ENCODE results near the gene CEMIP.
"Not testable (repeated sequence)": the region's sequence is repeated elsewhere in the genome, so short reads cannot be mapped to it uniquely, and the experiment has no call there.

The CEMIP gene

DNA sequence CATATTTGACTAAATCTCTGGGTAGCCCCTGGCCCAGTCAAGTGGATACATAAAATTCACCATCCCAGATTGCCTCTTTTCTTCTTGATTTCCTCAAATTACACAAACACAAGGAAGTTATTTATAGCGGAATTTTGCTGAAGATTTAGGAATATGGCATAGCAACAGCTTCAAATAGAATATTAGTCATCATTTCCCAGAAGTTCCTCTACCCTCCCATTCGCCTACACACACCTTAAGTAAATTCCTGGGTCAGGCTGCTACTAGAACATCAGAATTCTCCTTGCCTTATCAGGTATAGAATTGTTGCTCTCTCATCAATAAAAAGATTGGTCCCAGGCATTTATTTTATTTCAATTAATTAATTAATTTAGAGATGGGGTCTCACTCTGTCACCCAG lies 178.8 kb downstream of the CEMIP start:
- no peak overlapping the region for H3K27ac ChIP-seq
- TF ChIP-seq ZFX (IDR thresholded peaks at IDR 0.05; ENCODE audit: borderline replicate concordance) = no peak
- TF ChIP-seq, protein P1, sequence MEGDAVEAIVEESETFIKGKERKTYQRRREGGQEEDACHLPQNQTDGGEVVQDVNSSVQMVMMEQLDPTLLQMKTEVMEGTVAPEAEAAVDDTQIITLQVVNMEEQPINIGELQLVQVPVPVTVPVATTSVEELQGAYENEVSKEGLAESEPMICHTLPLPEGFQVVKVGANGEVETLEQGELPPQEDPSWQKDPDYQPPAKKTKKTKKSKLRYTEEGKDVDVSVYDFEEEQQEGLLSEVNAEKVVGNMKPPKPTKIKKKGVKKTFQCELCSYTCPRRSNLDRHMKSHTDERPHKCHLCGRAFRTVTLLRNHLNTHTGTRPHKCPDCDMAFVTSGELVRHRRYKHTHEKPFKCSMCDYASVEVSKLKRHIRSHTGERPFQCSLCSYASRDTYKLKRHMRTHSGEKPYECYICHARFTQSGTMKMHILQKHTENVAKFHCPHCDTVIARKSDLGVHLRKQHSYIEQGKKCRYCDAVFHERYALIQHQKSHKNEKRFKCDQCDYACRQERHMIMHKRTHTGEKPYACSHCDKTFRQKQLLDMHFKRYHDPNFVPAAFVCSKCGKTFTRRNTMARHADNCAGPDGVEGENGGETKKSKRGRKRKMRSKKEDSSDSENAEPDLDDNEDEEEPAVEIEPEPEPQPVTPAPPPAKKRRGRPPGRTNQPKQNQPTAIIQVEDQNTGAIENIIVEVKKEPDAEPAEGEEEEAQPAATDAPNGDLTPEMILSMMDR (IDR thresholded peaks at IDR 0.05) = no peak

DNA sequence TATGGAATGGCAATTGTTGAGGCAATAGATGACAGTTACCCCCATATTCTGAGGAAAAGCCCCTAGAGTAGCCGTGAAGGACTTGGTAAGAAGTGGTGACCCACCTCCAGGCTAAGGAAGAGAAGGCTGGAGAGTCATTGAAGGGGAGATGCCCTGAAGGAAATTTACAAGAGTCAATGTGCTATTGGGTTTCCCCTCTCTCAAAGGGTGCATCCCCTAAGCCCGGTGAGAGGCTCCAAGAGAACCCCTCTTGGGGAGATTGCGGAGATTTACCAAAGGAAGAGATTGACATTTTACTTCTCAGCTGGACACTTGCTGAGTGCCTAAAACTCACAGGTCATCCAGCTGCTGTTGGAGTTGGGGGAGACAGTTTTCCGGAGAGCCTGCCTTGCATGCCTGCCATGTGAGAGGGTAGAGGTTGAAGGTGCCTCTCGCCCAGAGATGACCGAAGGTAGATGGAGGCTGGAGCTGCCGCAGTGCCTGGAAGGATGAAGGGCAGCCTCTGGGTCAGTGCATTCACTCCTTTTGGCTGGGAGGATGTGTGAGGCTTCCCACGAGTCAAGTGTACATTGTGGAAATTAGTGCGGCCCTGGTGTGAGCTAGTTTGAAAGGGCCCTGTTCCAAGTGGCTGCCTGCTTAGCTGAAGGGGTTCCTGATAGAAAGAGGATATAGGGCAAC lies 179.8 kb downstream of the CEMIP start:
- no peak overlapping the region for H3K27ac ChIP-seq
- no peak for TF ChIP-seq ZFX (IDR thresholded peaks at IDR 0.05; ENCODE audit: borderline replicate concordance)
- TF ChIP-seq, protein P1 (IDR thresholded peaks at IDR 0.05) = no peak

DNA sequence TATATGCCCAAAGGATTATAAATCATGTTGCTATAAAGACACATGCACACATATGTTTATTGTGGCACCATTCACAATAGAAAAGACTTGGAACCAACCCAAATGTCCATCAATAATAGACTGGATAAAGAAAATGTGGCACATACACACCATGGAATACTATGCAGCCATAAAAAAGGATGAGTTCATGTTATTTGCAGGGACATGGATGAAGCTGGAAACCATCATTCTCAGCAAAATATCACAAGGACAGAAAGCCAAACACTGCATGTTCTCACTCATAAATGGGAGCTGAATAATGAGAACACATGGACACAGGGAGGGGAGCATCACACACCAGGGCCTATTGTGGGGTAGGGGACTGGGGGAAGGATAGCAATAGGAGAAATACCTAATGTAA lies 186.3 kb downstream of the CEMIP start:
- H3K27ac ChIP-seq = not testable (repeated sequence)

DNA sequence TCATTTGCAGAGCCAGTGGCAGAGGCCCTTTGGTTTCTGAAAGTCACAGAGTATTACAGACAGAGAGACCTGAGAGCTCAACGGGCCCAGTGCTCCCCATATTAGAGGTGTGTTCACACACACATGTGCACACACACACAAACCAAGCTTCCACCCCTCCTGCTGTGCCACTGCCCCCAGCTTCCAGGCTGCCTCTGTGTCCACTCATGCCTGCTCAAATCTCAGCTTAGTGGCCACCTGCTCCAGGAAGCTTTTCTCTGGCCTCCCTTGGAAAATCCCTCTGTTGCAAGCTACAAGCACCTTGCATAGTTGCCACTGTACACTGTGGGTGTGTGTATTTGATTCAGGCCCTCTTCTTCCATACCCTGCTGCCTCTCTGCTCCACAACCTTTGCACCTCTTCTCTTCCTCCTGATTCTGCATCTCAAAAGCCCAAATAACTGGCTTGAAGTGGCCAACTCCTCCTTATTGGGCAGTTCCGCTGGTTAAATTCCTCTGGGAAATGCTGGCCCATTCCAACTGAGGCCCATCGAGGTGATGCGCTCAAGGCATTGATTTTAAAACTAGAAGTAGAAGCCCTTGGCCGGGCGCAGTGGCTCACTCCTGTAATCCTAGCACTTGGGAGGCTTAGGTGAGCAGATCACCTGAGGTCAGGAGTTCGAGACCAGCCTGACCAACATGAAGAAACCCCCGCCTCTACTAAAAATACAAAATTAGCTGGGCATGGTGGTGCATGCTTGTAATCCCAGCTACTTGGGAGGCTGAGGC lies 187.4 kb downstream of the CEMIP start:
- H3K27ac ChIP-seq = no peak overlapping the region
- no peak for TF ChIP-seq ZFX (IDR thresholded peaks at IDR 0.05; ENCODE audit: borderline replicate concordance)
- TF ChIP-seq, protein P1 (IDR thresholded peaks at IDR 0.05) = no peak

DNA sequence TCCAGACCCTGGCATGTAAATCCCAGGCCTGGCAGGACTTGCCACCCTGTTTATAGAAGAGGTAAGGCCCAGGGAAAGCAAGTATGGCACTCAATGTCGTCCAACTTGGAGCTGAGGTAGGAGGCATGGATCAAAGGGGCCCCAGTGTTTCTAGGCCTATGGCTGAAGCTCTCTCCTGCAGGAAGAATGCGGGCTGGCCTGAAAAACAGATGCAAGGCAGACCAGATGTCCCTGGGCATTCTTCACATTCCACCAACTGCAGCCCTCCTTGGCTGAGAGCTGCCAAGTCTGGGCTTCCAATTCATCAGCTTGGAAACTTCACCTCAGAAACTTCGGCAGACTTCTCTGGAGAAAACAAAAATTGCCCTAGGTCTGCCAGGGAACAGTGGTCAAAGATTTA lies 188.3 kb downstream of the CEMIP start:
- TF ChIP-seq ZFX (IDR thresholded peaks at IDR 0.05; ENCODE audit: borderline replicate concordance) = no peak
- TF ChIP-seq, protein P1 (IDR thresholded peaks at IDR 0.05) = no peak
- H3K27ac ChIP-seq = no peak overlapping the region

DNA sequence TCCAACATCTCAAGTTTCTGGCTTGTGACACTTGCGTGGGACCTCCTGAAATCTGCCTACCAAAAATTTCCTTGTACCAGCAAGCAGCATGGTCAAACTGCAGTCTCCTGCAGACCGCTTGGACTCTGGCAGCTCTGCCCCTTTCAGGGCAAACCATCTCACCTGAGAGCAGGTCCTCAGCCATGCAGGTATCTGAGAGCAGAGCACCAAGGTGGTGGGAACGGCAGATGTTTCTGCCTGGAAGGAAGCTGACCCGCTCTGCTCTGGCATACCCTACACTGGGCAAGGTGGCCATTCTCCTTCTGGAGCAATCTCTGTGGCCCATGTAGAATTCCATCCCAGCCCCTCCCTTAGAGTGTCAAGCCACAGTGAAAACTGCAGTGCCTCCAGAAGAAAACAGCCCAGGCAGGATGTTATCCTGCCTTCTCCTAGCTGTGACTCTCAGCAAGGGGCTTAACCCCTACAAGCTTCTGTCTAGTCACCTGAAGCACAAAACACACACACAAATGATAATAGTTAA lies 188.9 kb downstream of the CEMIP start:
- no peak overlapping the region for H3K27ac ChIP-seq
- TF ChIP-seq, protein P1 (IDR thresholded peaks at IDR 0.05) = no peak
- no peak for TF ChIP-seq ZFX (IDR thresholded peaks at IDR 0.05; ENCODE audit: borderline replicate concordance)

DNA sequence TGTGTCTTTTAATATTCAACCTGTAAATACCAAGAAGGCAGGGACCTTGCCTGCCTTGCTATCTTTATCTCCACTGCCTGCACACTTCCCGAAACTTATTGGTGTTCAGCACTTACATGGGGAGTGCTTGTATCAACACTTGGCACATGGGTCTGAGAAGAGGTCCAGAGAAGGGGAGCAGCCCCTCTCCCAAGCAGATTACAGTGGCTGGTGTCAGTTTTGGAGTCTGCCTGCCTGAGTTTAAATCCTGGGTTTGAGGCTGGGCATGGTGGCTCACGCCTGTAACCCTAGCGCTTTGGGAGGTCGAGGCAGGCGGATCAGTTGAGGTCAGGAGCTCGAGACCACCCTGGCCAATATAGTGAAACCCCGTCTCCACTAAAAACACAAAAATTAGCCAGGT lies 190.1 kb downstream of the CEMIP start:
- no peak overlapping the region for H3K27ac ChIP-seq
- TF ChIP-seq ZFX (IDR thresholded peaks at IDR 0.05; ENCODE audit: borderline replicate concordance) = no peak
- TF ChIP-seq, protein P1 (IDR thresholded peaks at IDR 0.05) = no peak
